NCI-H128 (cell line): Measurements from ENCODE around the gene PICALM.
"Not testable (repeated sequence)": the region's sequence is repeated elsewhere in the genome, so short reads cannot be mapped to it uniquely, and the experiment has no call there.

Experiments used
- DNase-seq: peaks from one replicate; lab custom pipeline; 2025; ENCODE audit not compliant: unreplicated experiment; lab: John Stamatoyannopoulos, UW

Gene PICALM

DNA sequence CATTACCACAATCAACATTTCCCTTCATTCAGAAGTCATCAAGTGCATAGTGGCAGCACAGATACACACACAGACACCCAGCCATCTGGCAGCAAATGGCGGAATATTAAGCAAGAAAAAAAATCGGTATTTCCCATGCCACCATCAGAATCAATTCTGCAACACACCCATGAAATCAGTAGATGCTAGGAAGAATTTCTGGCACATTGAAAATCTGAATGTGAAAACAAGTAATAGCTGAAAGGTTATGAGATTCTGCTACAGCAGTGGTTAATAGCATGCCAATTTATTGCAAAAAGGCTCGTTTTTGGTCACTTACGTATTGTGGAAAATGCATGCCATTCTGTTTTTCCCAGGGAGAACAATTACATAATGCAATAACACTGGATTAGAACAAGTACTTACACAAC is 91.1 kb downstream of the PICALM start:
- no peak for DNase-seq

GRCh38 chr11:85976525-85976924 is 92.4 kb downstream of the PICALM start:
- no peak for DNase-seq

GRCh38 chr11:85974122-85974521 is 94.8 kb downstream of the PICALM start:
- no peak for DNase-seq

DNA sequence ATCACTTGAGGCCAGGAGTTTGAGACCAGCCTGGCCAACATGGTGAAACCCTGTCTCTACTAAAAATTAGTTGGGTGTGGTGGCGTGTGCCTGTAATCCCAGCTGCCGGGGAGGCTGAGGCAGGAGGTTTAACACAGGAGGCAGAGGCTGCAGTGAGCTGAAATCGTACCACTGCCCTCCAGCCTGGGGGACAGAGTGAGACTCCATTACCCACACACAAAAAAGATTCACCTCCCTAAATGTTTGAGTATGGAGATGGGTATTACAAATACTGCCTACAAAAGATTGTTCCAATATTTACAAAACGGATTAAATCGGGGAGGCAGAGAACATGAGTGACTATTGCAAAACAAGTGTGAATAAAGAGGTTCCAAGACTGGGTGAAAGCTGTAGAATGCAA is 98.3 kb downstream of the PICALM start:
- DNase-seq, result no peak

- DNase-seq, result no peak
Measured at GRCh38 chr11:85967457-85967856, 101.4 kb downstream of the PICALM start.

DNA sequence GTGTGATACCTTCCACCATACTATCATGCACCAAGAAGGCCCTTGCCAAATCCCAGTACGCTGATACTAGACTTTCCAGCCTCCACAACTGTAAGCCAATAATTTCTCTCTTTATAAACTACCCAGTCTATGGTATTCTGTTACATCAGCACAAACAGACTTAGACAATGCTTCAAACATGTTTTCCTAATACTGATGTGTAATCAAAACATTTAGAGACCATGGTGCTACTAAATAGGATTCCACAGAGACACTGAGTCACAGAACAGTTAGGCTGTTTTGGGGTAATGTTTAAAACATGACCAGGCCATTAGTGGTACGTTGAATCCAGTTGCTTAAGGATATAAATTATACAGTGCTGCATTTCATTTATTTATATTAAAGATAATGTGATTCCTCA is 103.7 kb downstream of the PICALM start:
- no peak for DNase-seq

GRCh38 chr11:85961930-85962363 is 106.9 kb downstream of the PICALM start:
- DNase-seq, result peak; percentile 33

- no peak for DNase-seq
Measured at GRCh38 chr11:85961130-85961529, 107.8 kb downstream of the PICALM start.

GRCh38 chr11:85960678-85961077 is 108.2 kb downstream of the PICALM start:
- DNase-seq, result no peak

- no peak for DNase-seq
Measured at GRCh38 chr11:85955531-85955930, 113.4 kb downstream of the PICALM start.

DNA sequence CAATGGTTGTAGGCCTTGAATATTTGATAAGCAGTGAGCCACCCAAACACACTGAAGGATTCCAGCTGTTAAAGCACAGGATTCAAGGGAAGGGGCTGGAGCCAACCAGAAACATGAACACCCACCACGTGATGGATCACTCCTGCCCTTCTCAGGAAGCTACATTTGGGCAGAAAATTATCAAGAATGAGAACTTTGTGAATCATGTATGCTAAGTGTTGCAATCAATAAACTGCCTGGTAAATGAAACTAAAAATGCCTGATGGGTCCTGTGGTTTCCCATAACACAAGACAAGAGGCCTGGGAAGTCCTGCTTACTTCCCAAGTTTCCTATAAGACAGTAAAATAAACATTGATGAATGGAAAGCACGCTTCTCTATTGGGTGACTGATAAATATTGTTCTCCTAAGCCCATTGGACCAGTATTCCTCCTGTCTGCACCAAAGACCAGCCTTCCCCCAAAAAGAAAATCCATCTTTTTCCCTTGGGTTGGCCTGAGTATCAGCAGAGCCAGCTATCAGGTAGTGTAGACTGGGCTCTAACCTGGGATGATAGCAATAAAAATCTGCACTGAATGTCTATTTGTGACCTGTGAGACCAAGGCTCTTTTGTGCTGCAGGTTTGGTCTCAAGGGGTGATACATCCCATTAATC is 115.3 kb downstream of the PICALM start:
- DNase-seq, result no peak

DNA sequence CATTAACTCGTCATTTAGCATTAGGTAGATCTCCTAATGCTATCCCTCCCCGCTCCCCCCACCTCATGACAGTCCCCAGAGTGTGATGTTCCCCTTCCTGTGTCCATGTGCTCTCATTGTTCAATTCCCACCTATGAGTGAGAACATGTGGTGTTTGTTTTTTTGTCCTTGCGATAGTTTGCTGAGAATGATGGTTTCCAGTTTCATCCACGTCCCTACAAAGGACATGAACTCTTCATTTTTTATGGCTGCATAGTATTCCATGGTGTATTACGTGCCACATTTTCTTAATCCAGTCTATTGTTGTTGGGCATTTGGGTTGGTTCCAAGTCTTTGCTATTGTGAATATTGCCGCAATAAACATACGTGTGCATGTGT is 116.8 kb downstream of the PICALM start:
- DNase-seq, result not testable (repeated sequence)

GRCh38 chr11:85951428-85952107 is 117.3 kb downstream of the PICALM start:
- no peak for DNase-seq

DNA sequence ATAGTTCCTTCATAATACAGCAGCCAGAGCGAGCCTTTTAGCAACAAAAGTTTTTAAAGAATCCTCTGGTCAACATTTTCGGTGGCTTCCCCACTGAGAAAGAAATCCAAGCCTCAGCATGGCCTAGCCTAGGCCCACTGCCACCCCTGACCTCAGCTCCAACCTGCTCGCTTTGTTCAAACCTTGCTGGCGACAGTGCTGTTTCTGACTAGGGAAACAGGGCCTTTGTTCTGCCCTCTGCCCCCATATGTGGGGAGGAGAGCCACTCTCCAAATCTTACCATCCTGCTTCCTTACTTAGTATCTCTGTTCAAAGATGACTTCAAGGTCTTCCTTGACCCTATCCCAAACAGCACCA is 117.9 kb downstream of the PICALM start:
- DNase-seq, result no peak

DNA sequence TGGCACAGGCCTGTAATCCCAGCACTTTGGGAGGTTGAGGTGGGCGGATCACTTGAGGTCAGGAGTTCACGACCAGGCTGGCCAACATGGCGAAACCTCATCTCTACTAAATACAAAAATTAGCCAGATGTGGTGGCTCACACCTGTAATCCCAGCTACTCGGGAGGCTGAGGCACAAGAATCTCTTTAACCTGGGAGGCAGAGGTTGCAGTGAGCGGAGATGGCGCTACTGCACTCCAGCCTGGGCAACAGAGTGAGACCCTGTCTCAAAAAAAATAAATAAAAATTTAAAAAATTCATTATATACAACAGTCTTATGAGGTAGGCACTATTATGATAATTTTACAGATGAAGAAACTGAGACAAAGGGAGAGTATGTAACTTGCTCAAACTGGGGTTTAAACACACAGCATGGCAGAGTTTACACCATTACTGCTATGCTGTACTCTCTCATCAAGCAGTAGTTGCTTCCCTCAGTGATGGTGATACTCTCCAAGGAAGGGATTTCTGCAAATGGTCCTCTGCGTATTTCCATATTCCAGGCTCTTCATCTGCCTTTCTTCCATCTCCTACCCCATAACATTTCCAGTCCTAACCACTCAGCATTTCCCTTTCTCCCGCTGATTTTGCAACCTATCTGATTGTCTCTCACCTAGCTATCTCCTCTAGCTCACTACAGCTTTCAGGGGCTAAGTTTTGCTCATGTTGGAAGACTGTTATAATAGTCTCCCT is 118.4 kb downstream of the PICALM start:
- no peak for DNase-seq

DNA sequence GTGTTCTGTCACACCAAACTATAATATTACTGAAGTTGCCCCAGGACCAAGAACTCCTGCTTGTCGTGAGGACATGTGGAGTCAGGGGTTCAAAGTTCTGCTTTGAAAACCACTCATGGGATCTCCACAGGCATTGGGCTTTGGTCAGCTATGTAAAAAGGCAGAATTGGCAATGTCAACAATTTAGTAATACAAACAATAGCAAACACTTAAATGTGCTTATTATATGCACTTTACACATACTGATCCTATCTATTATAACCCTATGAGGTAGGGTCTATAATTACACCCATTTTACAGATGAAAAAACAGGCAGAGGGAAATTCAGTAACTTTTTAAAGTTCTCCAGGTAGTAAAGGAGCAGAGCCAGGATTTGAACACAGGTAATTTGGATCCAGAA is 119.1 kb downstream of the PICALM start:
- DNase-seq, result no peak

- DNase-seq, result no peak
Measured at GRCh38 chr11:85948884-85949283, 120.0 kb downstream of the PICALM start.

DNA sequence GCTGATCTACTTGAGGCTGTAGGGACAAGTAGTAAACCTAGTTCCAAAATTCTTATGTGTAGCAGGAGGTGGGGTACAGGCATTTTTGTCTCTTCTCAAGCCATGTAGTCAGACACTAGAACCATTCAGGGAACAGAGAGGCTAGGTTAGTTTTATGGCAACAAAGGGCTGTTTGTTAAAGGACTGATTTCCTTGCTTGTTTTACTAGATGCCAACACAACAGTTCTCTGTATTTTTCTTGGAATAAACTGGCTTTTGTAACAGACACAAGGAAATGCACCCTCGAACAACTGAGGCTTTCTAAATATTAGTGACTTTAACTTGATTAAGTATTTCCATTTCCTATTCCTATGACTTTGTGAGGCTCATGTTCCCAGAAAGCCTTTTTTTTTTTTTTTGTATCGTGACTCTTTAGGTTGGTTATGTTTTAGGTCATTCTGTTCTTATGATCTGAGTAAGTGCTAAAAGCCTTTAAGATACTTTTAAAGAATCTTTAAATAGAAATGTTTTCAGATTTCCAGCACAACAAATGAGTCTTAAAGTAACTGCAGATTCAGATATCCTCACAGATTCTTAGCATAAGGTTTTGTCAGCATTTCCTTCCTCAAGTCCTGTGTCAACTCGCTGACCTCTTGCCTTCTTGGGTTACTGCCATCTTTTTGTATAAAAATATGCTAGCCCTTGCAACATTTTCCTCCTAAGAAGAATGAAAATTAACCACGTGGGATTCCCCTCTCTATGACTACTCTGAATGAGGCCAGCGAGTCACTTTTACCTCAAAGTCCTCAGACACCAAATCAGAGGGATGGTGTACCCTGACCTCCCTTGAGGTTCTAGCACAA is 121.2 kb downstream of the PICALM start:
- no peak for DNase-seq

- DNase-seq, result no peak
Measured at GRCh38 chr11:85946221-85946620, 122.7 kb downstream of the PICALM start.

DNA sequence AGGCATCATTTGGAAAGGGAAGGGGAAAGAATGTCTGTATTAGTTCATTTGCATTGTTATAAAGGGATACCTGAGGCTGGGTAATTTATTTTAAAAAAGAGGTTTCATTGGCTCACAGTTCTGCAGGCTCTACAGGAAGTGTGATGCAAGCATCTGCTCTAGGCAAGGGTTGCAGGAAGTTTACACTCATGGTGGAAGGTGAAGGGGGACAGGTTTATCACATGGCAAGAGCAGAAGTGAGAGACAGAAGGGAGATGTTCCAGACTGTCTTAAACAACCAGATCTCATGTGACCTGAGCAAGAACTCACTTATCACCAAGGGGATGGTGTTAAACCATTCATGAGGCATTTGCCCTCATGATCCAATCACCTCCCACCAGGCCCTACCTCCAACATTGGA is 123.1 kb downstream of the PICALM start:
- no peak for DNase-seq

GRCh38 chr11:85945296-85945695 is 123.6 kb downstream of the PICALM start:
- no peak for DNase-seq
